ENCODE results near the gene HS6ST3.

Gene HS6ST3

DNA sequence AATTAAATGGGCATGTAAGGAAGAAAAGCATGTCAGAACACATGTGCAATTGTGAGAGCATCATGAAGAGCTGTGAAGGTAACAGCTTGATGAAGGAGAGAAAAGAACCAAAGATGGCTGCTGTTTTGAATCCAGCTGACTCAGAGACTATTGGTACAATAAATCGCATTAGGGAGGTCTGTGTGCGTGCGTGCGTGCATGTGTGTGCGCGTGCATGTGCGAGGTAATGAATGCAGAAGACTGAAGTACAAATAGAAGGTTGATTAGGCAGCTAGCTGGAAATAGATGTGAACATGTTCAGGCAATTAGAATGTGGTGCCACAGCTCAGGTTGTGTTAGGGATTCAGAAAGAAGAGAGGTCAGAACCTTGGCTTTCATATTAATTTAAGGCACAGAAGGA lies 463.9 kb downstream of the HS6ST3 start:
- DNase-seq: no peak

DNA sequence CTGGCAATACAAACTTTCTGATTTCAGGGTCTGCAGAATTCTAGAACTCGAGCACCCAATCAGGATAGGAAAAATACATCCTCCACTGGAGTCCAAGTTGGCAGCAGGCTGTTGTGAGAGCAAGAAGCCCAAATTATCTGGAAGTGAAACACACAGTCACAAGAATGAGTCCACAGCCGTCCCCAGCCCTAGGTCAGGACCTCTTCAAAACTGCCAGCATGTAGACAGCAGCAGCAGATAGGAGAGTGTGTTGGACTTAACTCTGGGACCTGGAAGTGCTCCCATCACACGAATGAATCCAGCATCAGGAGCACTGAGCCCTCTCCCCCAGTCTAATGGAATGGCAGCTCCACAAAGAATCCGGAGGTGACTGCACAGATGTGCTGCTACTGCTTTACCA lies 483.7 kb downstream of the HS6ST3 start:
- DNase-seq: no peak

DNA sequence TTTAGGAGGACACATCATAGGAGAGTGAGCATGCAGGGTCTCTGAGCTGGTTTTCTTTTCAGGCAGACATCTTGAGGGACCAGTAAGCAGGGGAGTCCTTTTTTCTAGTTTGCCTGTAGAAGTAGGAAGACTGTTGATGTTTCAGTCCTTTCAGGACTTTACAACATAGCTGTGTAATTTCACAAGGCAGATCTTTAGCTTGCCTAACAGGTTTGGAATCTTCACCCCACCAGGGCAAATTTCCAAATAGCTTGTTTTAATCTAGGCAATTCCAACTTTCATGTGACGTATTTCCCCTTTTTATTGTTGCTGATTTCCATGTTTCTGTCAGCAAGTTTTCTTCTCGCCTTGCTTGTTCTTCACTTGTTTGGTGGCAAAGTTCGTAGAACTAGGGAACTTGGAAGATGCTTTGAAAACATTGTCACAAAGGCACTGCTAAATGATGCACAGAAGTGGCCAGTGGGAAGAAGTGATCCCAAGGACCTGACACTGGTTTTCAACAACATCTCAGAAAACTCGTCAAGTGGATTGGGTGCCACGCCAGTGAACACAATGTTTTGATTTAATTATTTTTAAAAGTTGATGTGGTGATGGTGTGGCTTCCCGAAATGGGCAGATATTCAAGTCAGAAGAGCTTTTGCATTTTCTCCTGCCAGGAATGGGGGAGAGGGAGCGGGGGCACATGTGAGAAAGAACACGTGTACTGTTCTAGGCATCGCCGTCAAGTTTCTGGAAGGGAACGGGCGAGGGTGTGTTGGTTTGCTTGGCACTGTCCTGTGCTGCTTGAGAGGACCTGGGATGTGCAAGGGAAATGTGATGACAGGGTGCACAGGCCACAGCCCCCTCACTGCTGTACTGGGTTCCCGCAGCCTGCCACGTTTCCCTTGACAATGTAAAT lies 485.8 kb downstream of the HS6ST3 start:
- no peak for DNase-seq

GRCh38 chr13:96581741-96582140 lies 491.8 kb downstream of the HS6ST3 start:
- DNase-seq: no peak

DNA sequence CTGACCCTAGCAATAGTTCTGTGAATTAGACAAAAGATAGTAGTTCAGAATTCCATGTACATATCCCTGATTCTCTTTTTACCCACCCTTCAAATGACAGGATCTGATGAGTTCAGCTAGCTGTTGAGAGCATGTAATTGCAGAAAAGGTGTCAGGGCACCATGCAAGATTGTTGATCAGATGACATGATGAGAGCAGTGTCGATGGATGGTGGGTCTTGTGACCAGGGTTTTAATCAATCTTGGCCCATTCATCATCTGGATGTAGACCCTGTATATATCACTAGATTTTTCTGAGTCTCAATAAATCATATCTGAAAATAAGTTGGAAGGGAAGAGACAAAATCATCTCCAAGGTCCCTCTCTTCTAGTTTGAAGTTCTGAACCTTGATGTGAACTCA lies 525.3 kb downstream of the HS6ST3 start:
- no peak for DNase-seq

DNA sequence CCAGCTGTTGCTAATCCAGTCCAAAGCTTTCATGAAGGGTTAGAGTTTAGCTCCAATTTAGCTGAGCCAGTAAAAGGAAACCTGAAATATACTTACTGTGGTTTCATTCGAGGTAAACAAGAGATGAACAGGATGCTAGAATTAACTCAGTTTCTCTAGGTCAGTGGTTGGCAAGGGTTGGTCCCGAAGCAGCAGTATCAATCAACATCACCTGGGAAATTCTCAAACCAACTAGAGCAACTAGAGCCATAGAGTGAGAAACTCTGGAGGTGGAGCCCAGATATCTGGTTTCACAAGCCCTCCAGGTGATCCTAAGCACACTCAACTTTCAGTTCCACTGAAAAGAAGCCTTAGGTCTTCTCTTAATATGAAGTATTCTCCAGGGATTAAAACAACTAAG lies 527.6 kb downstream of the HS6ST3 start:
- DNase-seq: no peak

DNA sequence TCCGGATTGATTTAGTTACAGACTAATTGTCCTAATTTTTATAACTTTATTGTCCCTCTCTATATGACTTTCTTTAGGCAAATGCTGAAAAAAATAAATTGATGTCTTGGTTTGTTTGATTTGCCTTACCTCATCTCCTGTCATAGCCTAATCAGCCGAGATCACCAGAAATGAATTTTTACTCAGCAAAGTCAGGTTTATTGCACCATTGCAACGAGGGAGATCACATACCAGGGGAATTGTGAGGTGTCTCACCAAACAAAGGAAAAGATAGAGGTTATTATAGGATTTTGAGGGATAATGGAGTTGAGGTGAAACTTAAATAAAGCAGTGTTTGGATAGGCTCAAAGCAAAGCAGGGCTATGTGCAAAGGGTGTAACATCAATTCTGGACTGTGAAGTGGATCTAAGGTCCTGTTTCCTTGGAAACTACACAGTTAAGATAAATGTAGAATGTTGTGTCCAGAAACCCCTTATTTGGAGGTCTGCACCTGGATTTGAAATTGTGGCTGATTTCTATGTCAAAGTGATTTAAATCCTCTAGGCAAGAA lies 531.8 kb downstream of the HS6ST3 start:
- no peak for DNase-seq

DNA sequence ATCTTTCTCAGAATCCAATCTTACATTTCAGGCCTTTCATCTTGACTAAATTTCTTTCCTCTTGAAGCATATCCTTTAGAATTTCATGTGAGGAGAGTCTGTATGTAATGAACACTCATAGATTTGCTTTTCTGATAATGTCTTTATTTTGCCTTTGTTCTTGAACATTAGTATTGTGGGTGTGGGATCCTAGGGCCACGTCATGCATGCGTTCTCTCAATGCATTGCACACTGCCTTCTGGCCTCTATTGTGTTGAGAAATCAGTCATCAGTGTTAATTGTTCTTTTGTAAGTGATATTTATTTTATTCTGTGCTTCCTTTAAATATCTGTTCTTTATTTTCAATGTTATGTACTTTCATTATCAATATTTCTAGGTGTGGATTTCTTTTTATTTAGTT lies 539.4 kb downstream of the HS6ST3 start:
- no peak for DNase-seq

DNA sequence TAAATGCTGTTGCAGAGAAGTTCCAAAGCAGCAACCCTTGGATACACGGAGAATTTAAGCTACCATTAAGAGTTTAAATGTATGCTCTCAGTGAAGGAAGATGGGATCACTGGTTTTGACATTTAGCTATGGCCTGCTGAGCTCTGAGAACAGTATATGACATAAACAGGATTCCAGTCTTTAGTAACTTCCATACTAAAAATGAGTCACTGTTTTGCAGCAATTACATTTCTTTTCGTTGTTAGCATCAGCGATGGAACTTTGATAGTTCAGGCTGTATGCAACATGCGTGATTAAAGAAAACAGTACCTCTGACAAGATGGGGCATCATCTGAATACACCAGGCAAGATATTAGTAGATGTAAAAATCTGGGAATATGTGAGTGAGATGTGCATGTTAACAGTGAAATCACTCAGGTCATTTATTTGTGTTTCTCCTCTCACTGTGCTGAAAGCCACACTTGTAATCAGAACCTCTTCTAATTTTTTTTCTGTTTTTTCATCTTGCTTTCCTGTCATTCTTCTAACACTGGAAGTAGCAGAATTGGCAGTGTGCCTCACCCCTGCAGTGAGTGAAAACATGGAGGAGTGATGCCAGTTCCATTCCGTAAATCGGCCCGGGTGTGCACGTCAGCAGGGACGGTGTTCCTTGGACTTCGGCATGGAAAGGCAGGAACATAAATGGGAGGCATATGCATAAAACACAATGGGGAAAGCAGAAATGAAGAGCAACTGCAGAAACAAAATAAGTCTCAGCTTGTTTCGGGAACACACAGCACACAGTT lies 542.8 kb downstream of the HS6ST3 start:
- no peak for DNase-seq

- no peak for DNase-seq
Measured at GRCh38 chr13:96636001-96636709, 546.2 kb downstream of the HS6ST3 start.

GRCh38 chr13:96637039-96637438 lies 547.1 kb downstream of the HS6ST3 start:
- DNase-seq: no peak

DNA sequence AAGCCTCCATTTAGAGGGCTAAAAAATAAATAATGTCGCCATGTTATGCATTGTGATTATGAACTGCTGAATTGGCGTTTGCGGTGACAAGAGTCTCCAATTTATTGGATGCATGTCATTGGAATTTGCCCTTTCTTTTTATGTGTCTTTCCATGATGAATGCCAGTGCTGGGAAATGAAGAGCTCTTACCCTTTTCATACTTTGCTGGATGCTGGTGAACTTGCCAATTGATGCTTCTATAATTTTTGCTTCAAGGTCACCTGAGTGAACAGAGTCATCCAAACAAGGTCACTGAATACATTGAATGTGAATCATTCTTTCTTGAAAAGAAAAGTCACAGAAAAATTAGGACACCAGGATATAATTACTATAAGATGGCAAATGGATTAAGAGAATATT lies 556.2 kb downstream of the HS6ST3 start:
- DNase-seq: no peak

GRCh38 chr13:96646515-96647211 lies 556.8 kb downstream of the HS6ST3 start:
- peak; percentile 15 for DNase-seq

- no peak for DNase-seq
Measured at GRCh38 chr13:96650301-96650886, 560.5 kb downstream of the HS6ST3 start.

DNA sequence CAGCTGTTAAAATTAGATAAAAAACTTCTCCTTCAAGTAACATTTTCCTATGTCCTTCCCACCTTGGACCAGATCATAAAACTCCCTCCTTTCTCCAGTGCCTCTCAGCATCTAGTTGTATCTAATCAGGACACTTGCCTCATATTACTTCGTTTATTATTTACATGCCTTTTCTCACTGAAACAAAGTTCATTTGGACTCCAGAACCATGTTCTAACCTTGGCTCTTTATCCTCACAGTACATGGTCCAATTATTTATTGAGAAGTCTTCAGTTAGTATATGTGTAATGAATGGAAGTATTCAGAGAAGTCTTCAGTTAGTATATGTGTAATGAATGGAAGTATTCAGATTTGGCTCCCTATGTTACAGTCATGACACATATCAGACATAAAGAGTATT lies 561.7 kb downstream of the HS6ST3 start:
- DNase-seq: no peak

GRCh38 chr13:96652506-96652905 lies 562.6 kb downstream of the HS6ST3 start:
- DNase-seq: no peak

DNA sequence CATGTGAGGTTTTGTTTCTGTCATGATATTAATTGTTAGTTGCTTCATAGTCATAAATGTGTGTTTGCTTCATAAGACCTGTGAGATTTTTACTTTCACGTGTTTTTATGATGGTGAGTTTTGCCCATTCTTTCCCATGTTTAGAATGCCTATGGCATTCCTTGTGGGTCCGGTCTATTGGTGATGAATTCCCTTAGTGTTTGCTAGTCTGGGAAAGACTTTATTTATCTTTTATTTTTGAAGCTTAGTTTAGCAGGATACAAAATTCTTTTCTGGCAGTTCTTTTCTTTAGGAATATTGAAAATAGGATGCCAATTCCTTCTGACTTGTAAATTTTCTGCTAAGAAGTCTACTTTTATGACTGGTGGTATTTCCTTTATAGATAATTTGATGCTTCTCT lies 571.7 kb downstream of the HS6ST3 start:
- DNase-seq: no peak

DNA sequence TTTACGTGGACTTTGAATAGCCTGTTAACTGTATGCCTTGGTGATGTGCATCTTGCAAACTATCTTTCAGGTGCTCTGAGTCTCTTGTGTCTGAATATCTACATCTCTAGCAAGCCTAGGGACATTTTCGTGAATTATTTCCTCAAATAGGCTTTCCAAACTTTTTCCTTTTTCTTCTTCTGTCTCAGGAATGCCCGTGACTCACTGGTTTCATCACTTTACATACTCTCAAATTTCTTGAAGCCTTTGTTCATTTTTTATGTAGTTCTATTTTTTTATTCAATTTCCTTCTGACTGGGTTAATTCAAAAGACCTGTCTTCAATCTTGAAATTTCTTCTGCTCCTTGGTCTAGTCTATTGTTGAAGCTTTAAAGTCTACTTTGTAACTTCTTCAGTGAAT lies 572.1 kb downstream of the HS6ST3 start:
- DNase-seq: no peak

DNA sequence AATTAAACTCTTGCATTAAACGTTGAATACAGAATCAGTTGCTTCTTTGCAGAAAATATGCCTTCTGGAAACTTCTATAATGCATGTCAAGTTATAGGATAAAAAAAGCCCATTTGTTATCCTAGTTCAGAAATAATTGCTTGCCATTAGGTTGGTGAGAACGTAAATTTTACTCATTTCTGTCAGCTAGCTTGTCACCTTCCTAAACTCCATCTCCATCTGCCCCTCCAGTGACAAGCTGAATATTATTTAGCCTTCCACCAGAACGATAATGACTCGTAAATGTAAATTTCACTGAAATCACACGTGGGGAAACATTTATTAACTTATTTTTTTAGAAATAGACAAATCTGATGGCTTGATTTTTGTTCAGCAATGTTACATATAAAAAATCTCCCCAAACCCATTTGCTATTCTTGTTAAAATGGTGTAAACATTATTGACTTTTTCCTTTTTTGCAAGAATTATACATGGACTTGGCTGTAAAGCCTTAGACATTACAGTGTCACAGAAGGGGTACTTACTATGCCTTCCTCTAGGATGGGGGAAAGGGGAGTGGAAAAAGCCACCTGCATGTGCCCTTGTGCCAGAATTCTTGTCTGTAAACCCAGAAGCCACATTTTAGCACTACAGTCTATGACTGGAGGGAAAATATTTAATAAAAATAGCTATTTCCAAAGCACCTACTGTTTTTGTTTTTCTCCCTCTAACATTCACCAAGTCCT lies 577.5 kb downstream of the HS6ST3 start:
- no peak for DNase-seq

GRCh38 chr13:96671073-96671472 lies 581.2 kb downstream of the HS6ST3 start:
- DNase-seq: no peak

- no peak for DNase-seq
Measured at GRCh38 chr13:96672016-96672415, 582.1 kb downstream of the HS6ST3 start.
